ENCODE measurements around the gene PSEN2. TPM values are rescaled to one million over a fixed set of nuclear protein-coding genes. Genes with fewer than 3 reads are reported as not detected.

Gene PSEN2
- total and polyA plus RNA-seq, 7 experiments from 2014 or later: 0.17 to 10.3 (median 1.8) TPM

DNA sequence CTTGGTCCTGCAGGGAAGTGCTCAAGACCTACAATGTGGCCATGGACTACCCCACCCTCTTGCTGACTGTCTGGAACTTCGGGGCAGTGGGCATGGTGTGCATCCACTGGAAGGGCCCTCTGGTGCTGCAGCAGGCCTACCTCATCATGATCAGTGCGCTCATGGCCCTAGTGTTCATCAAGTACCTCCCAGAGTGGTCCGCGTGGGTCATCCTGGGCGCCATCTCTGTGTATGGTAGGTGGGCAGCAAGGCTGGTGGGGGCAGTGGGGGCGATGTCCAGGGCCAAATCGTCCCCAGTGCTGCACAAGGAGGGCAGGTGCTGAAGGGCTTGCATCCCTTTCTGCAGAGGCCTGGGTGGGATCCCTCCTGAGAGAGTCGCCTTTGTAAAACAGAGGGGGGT is 18.4 kb downstream of the PSEN2 start:
- no peak for ATAC-seq
- no peaks in the 10 kb centered on the region for H3K27me3 ChIP-seq (ENCODE audit: control insufficient read depth in 2 of 2, insufficient read depth in 2 of 2, low read length in 2 of 2)
- peaks cover 0 to 16% of the 10 kb centered on the region in 2 donors for H3K4me1 ChIP-seq (ENCODE audit: control insufficient read depth in 2 of 2, insufficient read depth in 2 of 2, low read length in 2 of 2)
- Mint-ChIP-seq H3K36me3 (peaks cover 0 to 6% (median 0%) of the 10 kb centered on the region in 5 donors), H3K9me3 (no peaks in the 10 kb centered on the region), H3K27ac (no peak overlapping the region), H3K4me3 (no peak overlapping the region), H3K4me1 (peaks cover 16 to 34% (median 27%) of the 10 kb centered on the region in 7 donors), H3K27me3 (no peaks in the 10 kb centered on the region)
- H3K9me3 ChIP-seq (ENCODE audit: control insufficient read depth in 2 of 3, low read length in 3 of 3): no peaks in the 10 kb centered on the region
- CTCF ChIA-PET: no interaction called here
- DNase-seq: no peak
- no peak overlapping the region for H3K27ac ChIP-seq (ENCODE audit: low read depth, low read length)
- POLR2A ChIA-PET: interaction anchor here (0.6 kb wide), 1 partner anchor 34 kb away, joined by 4 read pairs; no protein-coding TSS in a partner anchor
- H3K4me3 ChIP-seq (ENCODE audit: low read length): no peak overlapping the region
- no peaks in the 10 kb centered on the region for H3K36me3 ChIP-seq (ENCODE audit: control insufficient read depth in 2 of 3, insufficient read depth in 3 of 3, low read length in 3 of 3)
- intact Hi-C loops (cut with micrococcal nuclease): no loop called here

GRCh38 chr1:226889616-226890330 is 19.4 kb downstream of the PSEN2 start:
- Histone ChIP-seq H3K36me3 (ENCODE audit: control insufficient read depth in 2 of 3, insufficient read depth in 3 of 3, low read length in 3 of 3) (no peaks in the 10 kb centered on the region), H3K4me1 (ENCODE audit: control insufficient read depth in 2 of 2, insufficient read depth in 2 of 2, low read length in 2 of 2) (peaks cover 0 to 7% of the 10 kb centered on the region in 2 donors), H3K4me3 (ENCODE audit: low read length) (no peak overlapping the region), H3K27ac (ENCODE audit: low read depth, low read length) (no peak overlapping the region), H3K9me3 (ENCODE audit: control insufficient read depth in 2 of 3, low read length in 3 of 3) (no peaks in the 10 kb centered on the region), H3K27me3 (ENCODE audit: control insufficient read depth in 2 of 2, insufficient read depth in 2 of 2, low read length in 2 of 2) (no peaks in the 10 kb centered on the region)
- Mint-ChIP-seq H3K27ac (no peak overlapping the region), H3K27me3 (no peaks in the 10 kb centered on the region), H3K4me1 (peaks cover 8 to 24% (median 18%) of the 10 kb centered on the region in 7 donors), H3K36me3 (peaks cover 0 to 6% (median 0%) of the 10 kb centered on the region in 5 donors), H3K4me3 (no peak overlapping the region), H3K9me3 (no peaks in the 10 kb centered on the region)
- DNase-seq: no peak
- ATAC-seq: no peak
- intact Hi-C loops (cut with micrococcal nuclease): no loop called here
- CTCF ChIA-PET: no interaction called here
- POLR2A ChIA-PET: no interaction called here

GRCh38 chr1:226890331-226891108 is 20.1 kb downstream of the PSEN2 start:
- CTCF ChIA-PET: no interaction called here
- Mint-ChIP-seq H3K27ac (peak overlapping the region in 1 of 9 donors; percentile 24), H3K9me3 (no peaks in the 10 kb centered on the region)

GRCh38 chr1:226891346-226891745 is 20.9 kb downstream of the PSEN2 start:
- H3K9me3 ChIP-seq (ENCODE audit: control insufficient read depth in 2 of 3, low read length in 3 of 3): no peaks in the 10 kb centered on the region
- H3K9me3 Mint-ChIP-seq: no peaks in the 10 kb centered on the region
- POLR2A ChIA-PET: no interaction called here
- H3K27me3 Mint-ChIP-seq: no peaks in the 10 kb centered on the region
- H3K27me3 ChIP-seq (ENCODE audit: control insufficient read depth in 2 of 2, insufficient read depth in 2 of 2, low read length in 2 of 2): no peaks in the 10 kb centered on the region
- H3K36me3 Mint-ChIP-seq: peaks cover 0 to 3% (median 0%) of the 10 kb centered on the region in 5 donors
- no peak overlapping the region for H3K4me3 Mint-ChIP-seq
- H3K36me3 ChIP-seq (ENCODE audit: control insufficient read depth in 2 of 3, insufficient read depth in 3 of 3, low read length in 3 of 3): no peaks in the 10 kb centered on the region
- no peak overlapping the region for H3K27ac ChIP-seq (ENCODE audit: low read depth, low read length)
- H3K4me3 ChIP-seq (ENCODE audit: low read length): no peak overlapping the region
- no peaks in the 10 kb centered on the region for H3K4me1 ChIP-seq (ENCODE audit: control insufficient read depth in 2 of 2, insufficient read depth in 2 of 2, low read length in 2 of 2)
- H3K4me1 Mint-ChIP-seq: peaks cover 2 to 8% (median 3%) of the 10 kb centered on the region in 7 donors
- DNase-seq (no peak), ATAC-seq (no peak)
- no peak overlapping the region for H3K27ac Mint-ChIP-seq
- CTCF ChIA-PET: no interaction called here
- intact Hi-C loops (cut with micrococcal nuclease): no loop called here

More at GRCh38 chr1:226890331-226891108, 20.1 kb downstream of the PSEN2 start:
- Histone ChIP-seq H3K4me3 (ENCODE audit: low read length) (no peak overlapping the region), H3K27ac (ENCODE audit: low read depth, low read length) (no peak overlapping the region), H3K27me3 (ENCODE audit: control insufficient read depth in 2 of 2, insufficient read depth in 2 of 2, low read length in 2 of 2) (no peaks in the 10 kb centered on the region), H3K4me1 (ENCODE audit: control insufficient read depth in 2 of 2, insufficient read depth in 2 of 2, low read length in 2 of 2) (no peaks in the 10 kb centered on the region), H3K36me3 (ENCODE audit: control insufficient read depth in 2 of 3, insufficient read depth in 3 of 3, low read length in 3 of 3) (no peaks in the 10 kb centered on the region), H3K9me3 (ENCODE audit: control insufficient read depth in 2 of 3, low read length in 3 of 3) (no peaks in the 10 kb centered on the region)
- H3K36me3 Mint-ChIP-seq: peaks cover 0 to 6% (median 0%) of the 10 kb centered on the region in 5 donors
- POLR2A ChIA-PET: no interaction called here
- intact Hi-C loops (cut with micrococcal nuclease): no loop called here
- H3K27me3 Mint-ChIP-seq: no peaks in the 10 kb centered on the region
- DNase-seq: no peak
- ATAC-seq: no peak
- H3K4me3 Mint-ChIP-seq: no peak overlapping the region
- H3K4me1 Mint-ChIP-seq: peaks cover 8 to 17% (median 11%) of the 10 kb centered on the region in 7 donors

DNA sequence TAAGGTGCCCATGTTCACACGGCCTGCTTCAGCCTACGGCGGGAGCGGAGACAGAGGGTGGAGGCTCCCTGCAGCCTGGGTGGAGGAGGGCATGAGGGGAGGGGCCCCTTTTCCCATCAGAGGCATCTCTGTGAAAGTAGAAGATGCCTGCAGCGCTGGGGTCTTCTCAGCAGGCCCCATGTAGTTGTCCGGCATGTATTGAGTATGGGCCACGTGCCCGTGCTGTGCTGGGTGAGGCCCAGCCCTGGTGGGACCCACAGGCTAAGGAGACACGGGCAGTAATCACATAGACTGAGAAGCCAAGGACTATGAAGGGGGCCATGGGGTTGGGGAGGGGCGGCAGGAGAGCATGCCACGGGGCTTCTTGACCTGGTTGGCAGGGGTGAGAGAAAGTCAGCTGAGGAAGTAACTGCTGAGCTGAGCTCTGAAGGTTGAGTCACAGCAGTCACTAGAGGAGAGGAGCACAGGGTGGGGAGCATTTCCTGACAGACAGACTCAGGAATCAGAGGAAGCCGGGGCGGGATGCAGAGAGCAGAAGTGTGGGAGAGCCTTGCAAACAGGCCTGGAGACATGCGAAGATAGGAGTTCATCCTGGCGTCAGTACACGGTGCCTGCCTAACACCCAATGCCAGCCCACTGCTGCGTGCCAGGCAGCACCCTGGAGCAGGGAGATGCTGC is 21.6 kb downstream of the PSEN2 start:
- Mint-ChIP-seq H3K9me3 (no peaks in the 10 kb centered on the region), H3K27me3 (no peaks in the 10 kb centered on the region), H3K27ac (peak overlapping the region in 2 of 9 donors; percentile 15 to 72), H3K4me3 (no peak overlapping the region), H3K36me3 (peaks cover 0 to 2% (median 0%) of the 10 kb centered on the region in 5 donors), H3K4me1 (peaks cover 0 to 6% (median 0%) of the 10 kb centered on the region in 7 donors)
- Histone ChIP-seq H3K4me1 (ENCODE audit: control insufficient read depth in 2 of 2, insufficient read depth in 2 of 2, low read length in 2 of 2) (no peaks in the 10 kb centered on the region), H3K27me3 (ENCODE audit: control insufficient read depth in 2 of 2, insufficient read depth in 2 of 2, low read length in 2 of 2) (no peaks in the 10 kb centered on the region), H3K9me3 (ENCODE audit: control insufficient read depth in 2 of 3, low read length in 3 of 3) (no peaks in the 10 kb centered on the region), H3K36me3 (ENCODE audit: control insufficient read depth in 2 of 3, insufficient read depth in 3 of 3, low read length in 3 of 3) (no peaks in the 10 kb centered on the region), H3K4me3 (ENCODE audit: low read length) (no peak overlapping the region), H3K27ac (ENCODE audit: low read depth, low read length) (no peak overlapping the region)
- no peak for ATAC-seq
- ChIA-PET CTCF (no interaction called here), POLR2A (no interaction called here)
- intact Hi-C loops (cut with micrococcal nuclease): no loop called here
- no peak for DNase-seq

DNA sequence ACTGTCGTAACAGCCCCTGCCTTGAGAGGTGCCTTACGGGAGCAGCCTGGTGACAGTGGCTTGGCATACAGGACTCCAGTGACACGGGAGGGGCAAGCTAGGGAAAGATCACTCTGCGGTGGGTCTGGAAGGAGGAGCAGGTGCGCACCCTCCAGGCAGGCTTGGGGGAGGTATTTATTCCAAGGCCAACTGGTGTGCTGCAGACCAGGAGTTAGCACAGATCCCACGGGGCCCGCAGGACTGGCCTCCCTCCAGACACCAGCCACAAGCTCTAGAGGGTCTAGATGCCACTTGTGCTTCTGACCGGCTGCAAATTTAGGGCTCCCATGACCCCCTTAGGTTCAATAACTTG is 22.1 kb downstream of the PSEN2 start:
- Mint-ChIP-seq H3K27me3 (no peaks in the 10 kb centered on the region), H3K36me3 (peaks cover 0 to 1% (median 0%) of the 10 kb centered on the region in 5 donors), H3K4me1 (peaks cover 0 to 6% (median 0%) of the 10 kb centered on the region in 7 donors), H3K4me3 (no peak overlapping the region), H3K9me3 (no peaks in the 10 kb centered on the region), H3K27ac (no peak overlapping the region)
- no peak for ATAC-seq
- Histone ChIP-seq H3K27ac (ENCODE audit: low read depth, low read length) (no peak overlapping the region), H3K9me3 (ENCODE audit: control insufficient read depth in 2 of 3, low read length in 3 of 3) (no peaks in the 10 kb centered on the region), H3K27me3 (ENCODE audit: control insufficient read depth in 2 of 2, insufficient read depth in 2 of 2, low read length in 2 of 2) (no peaks in the 10 kb centered on the region), H3K4me1 (ENCODE audit: control insufficient read depth in 2 of 2, insufficient read depth in 2 of 2, low read length in 2 of 2) (no peaks in the 10 kb centered on the region), H3K36me3 (ENCODE audit: control insufficient read depth in 2 of 3, insufficient read depth in 3 of 3, low read length in 3 of 3) (no peaks in the 10 kb centered on the region), H3K4me3 (ENCODE audit: low read length) (no peak overlapping the region)
- DNase-seq: no peak
- CTCF ChIA-PET: no interaction called here
- POLR2A ChIA-PET: interaction anchor here (1.0 kb wide), 1 partner anchor 10 kb away, joined by 3 read pairs; no protein-coding TSS in a partner anchor
- intact Hi-C loops (cut with micrococcal nuclease): no loop called here
